Activated CD8-positive, alpha-beta memory T cell treated with anti-CD3 and anti-CD28 coated beads, Interleukin-2, amount 50 U/mL, for 4 hours (primary cell): ENCODE data around the gene GDF10.

Experiments
- DNase-seq: peaks from one replicate; pipeline ENCODE4 v3.0.0-alpha.2; 2020

The GDF10 gene

DNA sequence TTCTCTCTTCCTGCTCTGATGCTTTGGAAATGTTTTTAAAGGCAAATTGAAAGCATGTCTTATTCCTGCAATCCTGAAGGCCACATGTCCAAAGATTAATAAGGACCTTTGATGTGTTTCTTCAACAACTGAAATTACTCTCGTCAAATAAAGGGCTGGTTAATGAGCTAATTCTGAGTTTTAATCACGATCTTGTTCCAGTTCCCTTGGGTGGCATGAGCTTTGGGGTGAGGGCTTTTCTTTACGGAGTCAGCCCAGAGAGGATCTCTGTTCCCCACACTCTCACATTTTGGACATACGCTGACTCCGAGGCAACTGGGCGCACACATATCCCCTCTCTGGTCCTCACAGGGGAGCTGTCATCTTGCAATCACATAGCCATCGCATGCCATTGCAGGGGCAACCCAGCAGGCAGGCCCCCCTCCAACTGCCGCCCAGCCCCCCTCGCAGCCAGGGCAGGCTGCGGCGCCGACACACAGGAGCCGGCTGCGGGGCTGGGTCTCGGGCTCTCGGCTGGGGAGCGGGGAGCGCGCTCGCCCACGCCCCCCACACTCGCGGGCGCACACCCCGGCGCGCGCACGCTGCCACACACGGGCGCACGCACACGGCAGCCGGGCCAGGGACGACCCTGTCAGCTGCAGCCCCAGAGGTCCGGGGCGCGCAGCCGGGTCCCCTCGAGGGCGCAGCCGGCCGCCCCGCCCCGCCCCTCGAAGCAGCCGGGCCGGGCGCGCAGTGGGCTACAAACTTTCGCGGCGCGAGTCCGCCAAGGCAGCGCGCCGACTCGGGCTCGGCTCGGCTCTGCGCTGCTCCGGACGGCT, at the start of gene GDF10:
Gene GDF10, plus strand, starts transcription at position 587 of the 818 bp plus-strand sequence. CDS start 455 bp downstream, outside the sequence.
- peak; percentile 48 for DNase-seq

- DNase-seq: no peak
Measured at GRCh38 chr10:47252093-47252780, 47.8 kb upstream of the GDF10 start.

DNA sequence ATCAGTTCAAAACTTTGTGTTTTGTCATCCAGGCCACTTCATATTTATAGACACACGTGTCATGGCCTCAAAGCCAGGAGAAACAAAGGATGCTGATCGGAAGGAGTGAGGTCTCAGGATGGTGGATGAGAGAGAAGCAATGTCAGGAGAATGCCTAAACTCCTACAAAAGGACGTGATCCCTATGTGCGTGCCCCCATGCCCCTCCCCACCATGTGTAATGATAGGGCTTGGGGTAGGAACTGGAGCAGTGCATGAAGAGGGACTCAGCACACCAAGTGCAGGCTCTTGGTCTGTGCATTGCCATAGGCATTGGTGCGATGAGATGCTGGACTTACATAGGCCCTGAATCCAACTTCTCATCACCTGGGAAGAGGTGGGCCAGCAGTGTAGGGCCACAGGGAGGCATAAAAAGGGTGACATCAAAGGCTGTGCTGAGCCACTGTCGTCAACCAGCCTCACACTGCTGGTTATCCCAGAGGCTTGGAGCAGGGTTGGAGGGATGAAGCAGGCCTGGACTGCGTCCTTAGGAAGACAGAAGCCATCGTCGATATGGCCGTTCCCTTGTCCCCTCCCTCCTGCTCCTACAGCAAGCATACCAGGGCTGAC, 46.9 kb upstream of the GDF10 start:
- no peak for DNase-seq

- no peak for DNase-seq
Measured at GRCh38 chr10:47253651-47254375, 46.2 kb upstream of the GDF10 start.

GRCh38 chr10:47254611-47255010, 45.4 kb upstream of the GDF10 start:
- no peak for DNase-seq

DNA sequence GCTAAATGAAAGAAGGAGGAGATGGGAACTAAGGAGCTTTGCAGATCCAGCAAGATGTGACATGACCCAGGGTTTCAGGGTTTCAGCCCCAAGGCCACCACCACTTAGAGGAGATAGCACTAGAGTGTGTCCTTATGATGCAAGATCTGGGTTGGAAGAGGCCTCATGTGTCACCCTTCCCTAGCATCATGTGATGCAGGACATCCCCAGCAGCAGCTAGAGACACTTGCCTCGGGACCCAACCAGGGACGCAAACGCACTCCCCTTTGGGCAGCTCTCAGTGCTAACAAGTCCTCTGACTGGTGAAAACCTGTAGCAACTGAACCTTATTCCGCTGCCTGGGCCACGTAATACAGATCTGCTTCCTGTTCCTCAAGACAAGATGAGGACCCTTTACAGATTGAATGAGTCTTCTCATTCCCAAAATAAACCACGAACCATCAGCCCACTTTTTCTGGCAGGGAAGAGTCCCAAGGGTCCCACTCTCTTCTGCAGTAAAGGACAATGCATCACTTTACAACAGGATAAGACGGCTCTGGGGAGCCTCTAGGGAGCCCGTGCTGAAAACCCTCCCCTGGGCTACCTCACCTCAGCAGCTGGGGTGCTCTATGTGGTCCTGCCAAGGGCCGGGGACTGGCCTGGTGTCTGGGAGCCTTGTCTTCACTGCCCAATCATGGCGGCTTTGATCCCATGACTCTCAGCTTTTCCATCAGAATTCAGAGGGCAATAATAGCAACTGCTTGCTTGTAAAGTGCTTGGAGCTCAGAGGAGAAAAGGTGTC, 44.8 kb upstream of the GDF10 start:
- no peak for DNase-seq

DNA sequence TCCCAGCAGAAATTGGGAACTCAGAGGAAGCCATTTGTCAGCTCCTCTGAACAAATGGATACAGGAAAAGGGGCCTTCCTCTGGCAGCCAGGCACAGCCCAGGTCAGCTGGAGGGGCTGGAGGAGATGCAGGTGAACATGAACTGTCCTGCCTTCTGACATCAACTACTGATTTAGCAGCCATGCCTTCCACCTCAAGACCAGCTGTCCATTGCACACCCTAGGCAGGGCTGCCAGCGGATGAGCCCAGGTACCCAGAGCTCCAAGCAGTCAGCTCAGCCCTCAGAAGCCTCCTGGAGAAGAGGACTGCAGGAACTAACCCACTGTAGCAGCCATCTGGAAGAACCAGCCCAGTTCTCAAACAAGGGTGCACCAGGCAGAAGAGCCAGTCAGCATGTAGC, 44.1 kb upstream of the GDF10 start:
- DNase-seq: no peak

GRCh38 chr10:47256751-47257336, 43.2 kb upstream of the GDF10 start:
- DNase-seq: no peak

DNA sequence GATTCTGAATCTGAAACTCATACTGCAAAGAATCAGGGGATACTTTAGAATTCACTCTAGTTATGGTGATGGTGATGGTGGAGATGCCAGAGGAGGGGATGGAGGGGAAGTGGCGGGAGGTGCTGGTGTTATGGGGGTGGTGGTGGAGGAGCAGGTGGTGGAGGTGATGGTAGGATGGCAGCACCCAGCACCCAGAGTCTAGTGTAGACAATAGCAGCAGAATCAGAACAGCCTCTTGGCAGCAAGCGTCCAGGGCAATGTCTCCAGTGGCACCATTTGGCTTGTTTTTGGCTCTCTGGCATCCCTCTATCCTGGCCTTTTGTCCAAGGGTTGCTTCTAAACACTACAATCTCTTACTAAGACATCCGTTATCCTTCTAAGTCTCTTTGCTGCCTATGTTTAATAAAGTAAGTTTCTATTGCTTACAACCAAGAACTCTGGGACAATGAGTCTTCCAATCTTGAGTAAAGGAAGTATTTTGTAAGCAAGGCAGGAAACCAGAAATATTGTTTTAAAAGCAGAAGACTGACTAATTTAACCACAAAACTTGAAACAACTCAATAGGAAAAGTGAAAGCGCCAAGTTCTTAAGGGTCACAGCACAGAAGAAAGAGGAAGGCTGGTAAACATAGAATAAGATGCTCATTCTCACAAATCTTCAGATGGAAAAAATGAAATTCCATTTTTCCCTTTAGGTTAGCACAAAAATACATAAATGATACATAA, 42.4 kb upstream of the GDF10 start:
- DNase-seq: no peak

DNA sequence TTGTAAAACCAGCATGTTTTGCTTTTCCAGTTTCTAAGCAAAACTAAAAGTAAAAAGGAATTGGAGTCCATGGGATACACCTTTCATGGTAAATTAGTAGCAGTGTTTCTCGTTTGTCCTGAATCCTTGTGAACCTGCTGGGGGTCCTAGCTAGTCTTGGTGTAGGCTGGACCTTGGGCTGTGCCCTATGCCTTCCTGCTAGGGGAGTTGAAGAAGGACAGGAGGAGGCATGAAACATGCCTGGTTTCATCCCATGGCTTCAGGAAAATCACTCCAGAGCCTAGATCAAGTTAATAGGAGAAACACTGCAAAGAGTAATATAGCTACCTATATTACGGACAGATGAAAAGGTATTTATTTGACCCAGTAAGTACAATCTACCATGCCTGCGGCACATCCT, 41.1 kb upstream of the GDF10 start:
- DNase-seq: no peak

GRCh38 chr10:47259466-47259865, 40.5 kb upstream of the GDF10 start:
- no peak for DNase-seq

DNA sequence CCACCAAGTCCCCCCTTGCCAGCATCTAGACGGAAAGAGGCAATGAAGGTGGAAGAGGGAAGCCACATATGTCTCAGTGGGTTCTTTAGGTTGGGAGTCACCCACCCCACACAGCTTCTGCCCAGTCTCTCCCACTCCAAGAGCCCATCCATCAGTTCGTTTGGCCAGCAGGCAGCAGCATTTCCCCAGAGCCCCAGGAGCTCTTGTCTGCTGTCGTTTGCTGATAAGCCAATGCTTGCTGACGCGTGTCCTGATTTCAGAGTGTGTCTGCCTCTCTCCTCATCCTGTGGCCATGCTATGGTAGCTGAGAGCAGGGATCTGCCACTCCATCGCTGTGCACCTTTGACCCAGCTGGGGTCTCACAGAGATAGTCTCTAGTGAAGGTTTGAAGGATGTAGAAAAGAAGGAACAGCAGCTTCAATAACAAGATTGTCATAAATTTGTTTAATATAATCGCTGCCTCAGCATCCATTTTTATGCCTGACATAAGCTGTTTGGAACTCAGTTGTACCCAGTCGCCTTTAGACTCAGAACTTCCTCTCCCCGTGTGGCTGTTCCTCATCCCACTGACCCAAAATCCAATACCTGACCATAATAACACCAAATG, 39.4 kb upstream of the GDF10 start:
- DNase-seq: no peak

DNA sequence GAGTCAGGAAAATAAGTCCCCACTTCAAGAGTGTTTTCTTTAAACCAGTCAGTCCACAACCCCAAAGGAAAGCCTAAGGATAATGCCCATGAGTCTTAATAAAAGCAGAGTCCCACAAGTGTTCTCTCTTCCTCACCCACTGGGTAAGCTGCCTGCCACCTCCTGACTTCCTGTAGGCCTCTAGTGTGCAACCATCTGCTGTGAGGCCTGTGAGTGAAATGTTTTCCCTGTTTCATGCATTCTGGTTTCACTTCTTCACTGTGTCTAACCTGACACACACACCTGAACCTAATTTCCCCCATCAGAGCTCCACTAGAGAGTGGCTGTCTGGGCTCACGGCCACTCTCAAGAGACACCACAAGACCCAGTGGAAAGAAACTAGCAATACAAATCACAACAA, 38.9 kb upstream of the GDF10 start:
- no peak for DNase-seq

DNA sequence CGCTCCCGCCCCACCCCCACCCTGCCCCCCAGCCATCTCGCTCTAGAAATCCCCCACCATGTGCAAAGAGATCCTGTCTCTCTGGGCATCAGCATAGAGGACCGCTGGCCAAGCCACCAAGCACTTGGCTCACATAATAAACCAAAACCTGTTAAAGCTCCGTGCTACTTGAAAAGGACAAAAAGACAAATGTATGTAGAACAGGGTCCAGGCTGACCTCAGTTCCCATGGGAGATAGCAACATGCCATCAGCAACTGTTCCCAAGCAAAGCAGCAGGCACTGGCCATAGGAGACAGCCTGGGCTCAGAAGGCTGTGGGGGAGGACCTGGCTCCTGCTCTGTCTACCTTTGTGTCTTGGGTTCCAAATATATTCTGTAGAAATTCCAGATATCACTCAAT, 38.4 kb upstream of the GDF10 start:
- DNase-seq: no peak

- DNase-seq: no peak
Measured at GRCh38 chr10:47262606-47263533, 37.1 kb upstream of the GDF10 start.

GRCh38 chr10:47264797-47265281, 35.2 kb upstream of the GDF10 start:
- peak; percentile 71 for DNase-seq

DNA sequence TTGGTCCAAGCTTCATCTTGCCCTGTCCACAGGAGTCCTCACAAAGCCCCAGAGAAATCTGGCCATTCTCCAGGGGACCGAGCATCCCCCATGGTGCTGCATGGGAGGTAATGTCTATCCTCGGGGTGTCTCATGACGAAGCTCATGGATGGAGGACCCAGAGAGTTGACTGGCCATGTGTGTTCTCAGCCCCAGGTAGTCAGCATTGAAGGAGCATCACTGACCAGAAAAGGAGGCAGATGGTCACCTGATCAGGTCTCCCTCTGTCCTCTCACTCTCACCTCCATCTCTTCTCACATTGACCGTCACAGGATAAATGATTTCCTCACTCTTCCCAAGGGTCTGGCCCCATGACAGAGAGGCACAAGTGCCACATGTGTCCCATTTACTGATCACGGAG, 33.4 kb upstream of the GDF10 start:
- DNase-seq: no peak

DNA sequence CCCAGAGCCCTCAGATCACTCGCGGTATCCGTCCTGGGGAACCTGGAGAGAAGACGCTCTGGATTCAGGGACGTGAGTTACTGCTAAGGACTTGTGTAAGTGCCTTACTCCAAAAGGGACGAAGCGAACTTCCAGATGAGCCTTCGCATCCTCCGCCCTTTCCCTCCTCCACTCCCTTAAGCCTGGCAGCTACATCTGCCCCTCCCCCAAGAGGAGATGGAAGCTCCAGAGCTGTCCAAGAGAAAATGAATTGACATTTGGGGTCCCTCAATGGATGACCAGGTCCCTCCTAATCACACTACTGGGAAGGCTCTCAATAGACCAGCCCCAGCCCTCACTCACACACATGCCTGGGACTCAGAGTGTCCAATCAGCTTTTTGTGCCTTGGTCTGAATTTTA, 31.3 kb upstream of the GDF10 start:
- DNase-seq: no peak

GRCh38 chr10:47269294-47269693, 30.7 kb upstream of the GDF10 start:
- no peak for DNase-seq

DNA sequence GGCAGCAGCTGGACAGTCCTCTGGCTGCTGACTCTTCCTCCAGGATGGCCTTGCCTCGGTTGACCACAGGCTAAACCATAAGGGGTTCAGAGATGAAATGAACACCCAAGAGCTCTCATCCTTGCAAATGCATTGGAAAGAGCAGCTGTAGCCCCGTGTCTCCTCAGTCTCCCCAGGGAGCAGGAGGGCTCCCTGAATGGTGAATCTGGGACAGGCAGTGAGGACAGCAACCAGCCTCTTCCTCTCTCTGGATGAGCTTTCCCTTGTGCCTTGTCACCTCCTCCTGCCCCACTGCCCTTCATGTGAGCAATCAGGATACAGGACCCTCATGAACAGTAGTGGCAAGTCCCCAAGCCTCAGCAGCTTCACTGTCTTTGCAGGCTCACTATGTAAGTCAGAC, 23.9 kb upstream of the GDF10 start:
- DNase-seq: no peak
